OCI-LY7 (cell line): Measurements from ENCODE around the gene PIAS4. TPM values are rescaled to one million over a fixed set of nuclear protein-coding genes. Genes with fewer than 3 reads are reported as not detected.

ENCODE experiments used
- BruUV-seq: library from RNA; stranded (reverse); fragments of 400-500 nt; replicated peaks from 2 replicates; lab custom pipeline; 2021; lab: Mats Ljungman, UMichigan
- CTCF ChIA-PET: fragments of 300-600 bp; sonication (Branson Sonifier 250); formaldehyde crosslinking; loops from one replicate; lab custom pipeline; 2022; ENCODE audit warnings: antibody characterized with exemption; ENCODE audit not compliant: unreplicated experiment; lab: Charles Lee
- POLR2A ChIA-PET: fragments of 300-600 bp; sonication (Branson Sonifier 250); formaldehyde crosslinking; loops from one replicate; lab custom pipeline; 2022; ENCODE audit warnings: antibody characterized with exemption; lab: Charles Lee
- DNase-seq: peaks from one replicate; pipeline ENCODE4 v3.0.0-alpha.2; 2015; ENCODE audit warnings: low spot score
- H2AFZ ChIP-seq: fragments of 200-600 bp; sonication (generic), shearing (Covaris generic); 2 replicates; pipeline ENCODE4 v1.6.1; 2014; ENCODE audit warnings: mild to moderate bottlenecking, antibody characterized with exemption, low read length, moderate library complexity
- H3K27ac ChIP-seq: fragments of 200-600 bp; sonication (generic); 2 replicates; pipeline ENCODE4 v1.5.1; 2014; ENCODE audit warnings: mixed run types, low read depth, mild to moderate bottlenecking, moderate library complexity, low read length, inconsistent platforms; ENCODE audit not compliant: poor library complexity, severe bottlenecking
- H3K36me3 ChIP-seq: fragments of 200-600 bp; sonication (generic); 2 replicates; pipeline ENCODE4 v1.6.1; 2014; ENCODE audit warnings: mild to moderate bottlenecking, antibody characterized with exemption, low read length, moderate library complexity, mixed read lengths; ENCODE audit not compliant: insufficient read depth
- H3K4me1 ChIP-seq: fragments of 200-600 bp; sonication (generic); 2 replicates; pipeline ENCODE4 v1.5.1; 2014; ENCODE audit warnings: mild to moderate bottlenecking, low read length; ENCODE audit not compliant: insufficient read depth, poor library complexity, severe bottlenecking
- H3K4me2 ChIP-seq: fragments of 200-600 bp; sonication (generic); 2 replicates; pipeline ENCODE4 v1.6.1; 2014; ENCODE audit warnings: mild to moderate bottlenecking, low read length
- H3K4me3 ChIP-seq: fragments of 200-600 bp; sonication (generic); 2 replicates; pipeline ENCODE4 v1.5.1; 2014; ENCODE audit warnings: mild to moderate bottlenecking, low read depth, low read length; ENCODE audit not compliant: poor library complexity, severe bottlenecking
- H3K79me2 ChIP-seq: fragments of 200-600 bp; sonication (generic); 2 replicates; pipeline ENCODE4 v1.6.1; 2016; ENCODE audit warnings: low read depth, mild to moderate bottlenecking, low read length, moderate library complexity, mixed read lengths; ENCODE audit not compliant: insufficient read depth
- H3K9me2 ChIP-seq: fragments of 200-600 bp; sonication (generic); 2 replicates; pipeline ENCODE4 v1.6.1; 2016; ENCODE audit warnings: mild to moderate bottlenecking, low read length, mixed read lengths; ENCODE audit not compliant: insufficient read depth
- H3K9me3 ChIP-seq: fragments of 200-600 bp; sonication (generic); 2 replicates; pipeline ENCODE4 v1.6.1; 2014; ENCODE audit warnings: mild to moderate bottlenecking, mixed run types, low read length, mixed read lengths
- H4K20me1 ChIP-seq: fragments of 200-600 bp; sonication (generic); 2 replicates; pipeline ENCODE4 v1.6.1; 2014; ENCODE audit warnings: mild to moderate bottlenecking, antibody characterized with exemption, low read length, moderate library complexity, mixed read lengths; ENCODE audit not compliant: insufficient read depth
- CTCF ChIP-seq: fragments of 200-600 bp; sonication (generic); conservative IDR thresholded peaks from 2 replicates; pipeline ENCODE4 v1.5.1; 2014; ENCODE audit warnings: mild to moderate bottlenecking, antibody characterized with exemption, low read length, moderate library complexity, mixed read lengths
- EZH2phosphoT487 ChIP-seq: fragments of 200-600 bp; sonication (generic); IDR thresholded peaks from 2 replicates; pipeline ENCODE4 v1.6.1; 2018; ENCODE audit warnings: low read depth, borderline replicate concordance, mild to moderate bottlenecking, mixed run types, antibody characterized with exemption, low read length, moderate library complexity, mixed read lengths
- intact Hi-C: fragments of 100-400 bp; cut with micrococcal nuclease; formaldehyde crosslinking; loops from one replicate; pipeline ENCODE4 v1.10.0; 2022; ENCODE audit not compliant: unreplicated experiment
- total RNA-seq, 2 experiments: library from RNA; depleted of rRNA in 1 of 2; stranded (reverse); fragments of >200 nt in 1 of 2; shearing (Covaris generic) in 1 of 2; gene quantifications; 2 replicates each; pipeline ENCODE4 v1.2.3, GENCODE V29; 2014 to 2022

The PIAS4 gene
- total RNA-seq, 2 experiments from 2014 or later, result 25.3 to 35.0 TPM

GRCh38 chr19:4061178-4061682 lies 53.7 kb downstream of the PIAS4 start:
- Histone ChIP-seq H3K27ac (peak overlapping the region; percentile 37), H4K20me1 (peaks cover 34% of the 10 kb centered on the region), H3K9me3 (no peaks in the 10 kb centered on the region), H3K4me3 (peak overlapping the region; percentile 98), H3K9me2 (no peaks in the 10 kb centered on the region), H2AFZ (no peak overlapping the region), H3K79me2 (peaks cover 87% of the 10 kb centered on the region), H3K4me1 (peaks cover 46% of the 10 kb centered on the region), H3K36me3 (peaks cover 63% of the 10 kb centered on the region), H3K4me2 (peak overlapping the region; percentile 73)
- no TSS peak for BruUV-seq
- ChIA-PET POLR2A (interaction anchor here (0.6 kb wide), 1 partner anchor 719 kb away, joined by 3 read pairs; no protein-coding TSS in a partner anchor), CTCF (no interaction called here)
- peak; percentile 46 for DNase-seq
- intact Hi-C loops, result loop anchor here (5.0 kb wide), 1 partner anchor 121 kb away; the partner anchor contains the start of genes ANKRD24 and SIRT6
- TF ChIP-seq EZH2phosphoT487 (no peak), CTCF (no peak)

- H3K4me1 ChIP-seq, result peaks cover 46% of the 10 kb centered on the region
- H4K20me1 ChIP-seq, result peaks cover 34% of the 10 kb centered on the region
- CTCF ChIA-PET, result no interaction called here
- peak; percentile 20 for DNase-seq
- peaks cover 82% of the 10 kb centered on the region for H3K79me2 ChIP-seq
- peak overlapping the region; percentile 73 for H3K4me2 ChIP-seq
- H3K36me3 ChIP-seq, result peaks cover 62% of the 10 kb centered on the region
- H3K9me2 ChIP-seq, result no peaks in the 10 kb centered on the region
- H3K9me3 ChIP-seq, result no peaks in the 10 kb centered on the region
- H3K4me3 ChIP-seq, result peak overlapping the region; percentile 98
- POLR2A ChIA-PET, result interaction anchor here (0.6 kb wide), 1 partner anchor 719 kb away, joined by 3 read pairs; no protein-coding TSS in a partner anchor
- H2AFZ ChIP-seq, result no peak overlapping the region
- peak overlapping the region; percentile 37 for H3K27ac ChIP-seq
- TF ChIP-seq CTCF, result no peak
- no peak for TF ChIP-seq EZH2phosphoT487
- intact Hi-C loops, result loop anchor here (5.0 kb wide), 1 partner anchor 120 kb away; the partner anchor contains the start of genes ANKRD24 and SIRT6
- BruUV-seq, result no TSS peak
These were observed 54.3 kb downstream of the PIAS4 start for GRCh38 chr19:4061683-4062418.
